Caco-2 (cell line): ENCODE results near the gene ABCA1. TPM values are rescaled to one million over a fixed set of nuclear protein-coding genes. Genes with fewer than 3 reads are reported as not detected.
"Not testable (repeated sequence)": the region's sequence is repeated elsewhere in the genome, so short reads cannot be mapped to it uniquely, and the experiment has no call there.

Experiments
- Bru-seq: library from RNA; stranded (reverse); fragments of 400-500 nt; gene quantifications from one replicate; lab custom pipeline; 2021; lab: Mats Ljungman, UMichigan
- BruChase-seq, 2 experiments: library from RNA; stranded (reverse); fragments of 400-500 nt; gene quantifications; one replicate each; lab custom pipeline; 2021; lab: Mats Ljungman, UMichigan
- BruUV-seq: library from RNA; stranded (reverse); fragments of 400-500 nt; replicated peaks from 2 replicates; lab custom pipeline; 2021; lab: Mats Ljungman, UMichigan
- CTCF ChIA-PET: fragments of 300-600 bp; sonication (Branson Sonifier 250); formaldehyde crosslinking; loops from one replicate; lab custom pipeline; 2022; ENCODE audit warnings: antibody characterized with exemption; lab: Charles Lee
- POLR2A ChIA-PET: fragments of 300-600 bp; sonication (Branson Sonifier 250); formaldehyde crosslinking; loops from one replicate; lab custom pipeline; 2022; ENCODE audit warnings: antibody characterized with exemption; lab: Charles Lee
- DNase-seq, 2 experiments: peaks; one replicate each; pipeline versions ENCODE4 v3.0.0 to v3.0.0-alpha.2; 2020 to 2022
- H3K27me3 ChIP-seq: replicated peaks from 2 replicates; pipeline ENCODE4 v1.6.0; 2011; ENCODE audit warnings: low read length; ENCODE audit not compliant: control insufficient read depth, insufficient read depth
- H3K36me3 ChIP-seq: 2 replicates; pipeline ENCODE4 v1.5.1; 2011; ENCODE audit warnings: low read length; ENCODE audit not compliant: control insufficient read depth, insufficient read depth
- H3K4me1 ChIP-seq: fragments of 250-450 bp; sonication (Bioruptor Pico); 2 replicates; pipeline ENCODE4 v1.5.1; 2020; ENCODE audit warnings: mild to moderate bottlenecking
- H3K4me3 ChIP-seq: 2 replicates; pipeline ENCODE4 v1.5.1; 2011; ENCODE audit warnings: low read depth, mild to moderate bottlenecking, control low read depth, low read length
- H3K9me3 ChIP-seq: fragments of 250-450 bp; sonication (Bioruptor Pico); 2 replicates; pipeline ENCODE4 v1.5.1; 2020; ENCODE audit warnings: mild to moderate bottlenecking, moderate library complexity
- H3K27ac Mint-ChIP-seq: one replicate; pipeline ENCODE4 v1.8.0; 2022; ENCODE audit warnings: mixed read lengths; ENCODE audit not compliant: unreplicated experiment
- H3K27me3 Mint-ChIP-seq: one replicate; pipeline ENCODE4 v1.8.0; 2022; ENCODE audit warnings: mixed read lengths; ENCODE audit not compliant: insufficient read depth, unreplicated experiment
- H3K36me3 Mint-ChIP-seq: one replicate; pipeline ENCODE4 v1.8.0; 2022; ENCODE audit warnings: mild to moderate bottlenecking, mixed read lengths; ENCODE audit not compliant: insufficient read depth, unreplicated experiment
- H3K4me1 Mint-ChIP-seq: one replicate; pipeline ENCODE4 v1.8.0; 2022; ENCODE audit warnings: low read depth, mixed read lengths; ENCODE audit not compliant: unreplicated experiment
- H3K4me3 Mint-ChIP-seq: one replicate; pipeline ENCODE4 v1.8.0; 2022; ENCODE audit warnings: mild to moderate bottlenecking, moderate library complexity, mixed read lengths; ENCODE audit not compliant: unreplicated experiment
- H3K9me3 Mint-ChIP-seq: one replicate; pipeline ENCODE4 v1.8.0; 2022; ENCODE audit warnings: mixed read lengths; ENCODE audit not compliant: unreplicated experiment
- CTCF ChIP-seq, 2 experiments: fragments of 200-600 bp in 1 of 2; IDR thresholded peaks; 1 replicate in 1 of 2; 2 replicates in 1 of 2; pipeline versions ENCODE4 v1.5.1 to v1.8.0; 2011 to 2022; ENCODE audit warnings: antibody characterized with exemption in 1 of 2, control low read depth in 1 of 2, inconsistent platforms in 1 of 2, low read depth in 1 of 2, low read length in 1 of 2, mild to moderate bottlenecking in 1 of 2, moderate library complexity in 1 of 2; ENCODE audit not compliant: insufficient read depth in 1 of 2, severe bottlenecking in 1 of 2, unreplicated experiment in 1 of 2
- intact Hi-C: fragments of 100-400 bp; cut with micrococcal nuclease; formaldehyde crosslinking; loops from one replicate; pipeline ENCODE4 v1.10.0; 2022; ENCODE audit not compliant: unreplicated experiment
- long read RNA-seq: library from polyadenylated mRNA; stranded (forward); transcript quantifications from one replicate; pipeline ENCODE4 v2.0.0, GENCODE V29; 2022
- total RNA-seq: library from RNA; stranded (reverse); gene quantifications from 2 replicates; pipeline ENCODE4 v1.2.3, GENCODE V29; 2022

Gene ABCA1
- total RNA-seq (14.0 and 20.7 TPM in 2 replicates), Bru-seq, nascent RNA (percentile 83 among the genes with signal in this experiment), BruChase-seq, experiment 1, labeled RNA remaining after a 2-hour chase (percentile 70 among the genes with signal in this experiment), BruChase-seq, experiment 2, labeled RNA remaining after a 6-hour chase (percentile 73 among the genes with signal in this experiment)
- long read RNA-seq, full-length matches to known transcripts: 1 of 4 reads
- long read RNA-seq, partial matches to known transcripts: 1 of 4 reads
- long read RNA-seq, other reads (novel, unspliced or antisense): 2 of 4 reads

GRCh38 chr9:104927912-104928740 lies at the start of gene ABCA1:
Gene ABCA1, minus strand, starts transcription at chr9:104928155. Its CDS starts 24,476 bp downstream, at chr9:104903679.
- intact Hi-C loops: loop anchor here (1.0 to 5.0 kb wide), 6 partner anchors 40 to 317 kb away; partner anchors contain the start of gene SLC44A1
- H3K27ac Mint-ChIP-seq: peak within 1 kb of the TSS; percentile 51
- H3K4me3 Mint-ChIP-seq: peak within 1 kb of the TSS; percentile 94
- no peaks in the 10 kb centered on the region for H3K9me3 ChIP-seq
- H3K4me3 ChIP-seq: peak within 1 kb of the TSS; percentile 73
- peak; percentile 80 to 85 for DNase-seq
- no peaks in the 10 kb centered on the region for H3K27me3 ChIP-seq
- TF ChIP-seq CTCF (IDR thresholded peaks at IDR 0.05; ENCODE audit: insufficient read depth in 1 of 2, low read depth in 1 of 2, low read length in 1 of 2, severe bottlenecking in 1 of 2, unreplicated experiment in 1 of 2): no peak
- H3K4me1 ChIP-seq: peaks cover 9% of the 10 kb centered on the region
- no peaks in the 10 kb centered on the region for H3K36me3 ChIP-seq
- POLR2A ChIA-PET: interaction anchor here (1.6 kb wide), 1 partner anchor 491 kb away, joined by 3 read pairs; no protein-coding TSS in a partner anchor
- H3K9me3 Mint-ChIP-seq: no peaks in the 10 kb centered on the region
- H3K36me3 Mint-ChIP-seq: peaks cover 18% of the 10 kb centered on the region
- no peaks in the 10 kb centered on the region for H3K27me3 Mint-ChIP-seq
- peaks cover 13% of the 10 kb centered on the region for H3K4me1 Mint-ChIP-seq
- BruUV-seq: no TSS peak
- CTCF ChIA-PET: interaction anchor here (0.6 to 2.7 kb wide), 5 partner anchors 38 to 316 kb away, joined by 3 to 10 read pairs (median 3); partner anchors contain the start of gene SLC44A1

GRCh38 chr9:104977580-104977979 lies 49.6 kb upstream of the ABCA1 start:
- Histone ChIP-seq H3K4me3 (no peak overlapping the region), H3K36me3 (no peaks in the 10 kb centered on the region), H3K27me3 (no peaks in the 10 kb centered on the region), H3K4me1 (peaks cover 29% of the 10 kb centered on the region), H3K9me3 (no peaks in the 10 kb centered on the region)
- peaks cover 7% of the 10 kb centered on the region for H3K9me3 Mint-ChIP-seq
- H3K27ac Mint-ChIP-seq: no peak overlapping the region
- BruUV-seq: no TSS peak
- intact Hi-C loops: no loop called here
- peak in 1 of 2 experiments; percentile 48 for DNase-seq
- no peaks in the 10 kb centered on the region for H3K27me3 Mint-ChIP-seq
- no peaks in the 10 kb centered on the region for H3K36me3 Mint-ChIP-seq
- ChIA-PET CTCF (interaction anchor here (0.6 kb wide), 1 partner anchor 10 kb away, joined by 6 read pairs; no protein-coding TSS in a partner anchor), POLR2A (no interaction called here)
- TF ChIP-seq CTCF (IDR thresholded peaks at IDR 0.05; ENCODE audit: insufficient read depth in 1 of 2, low read depth in 1 of 2, low read length in 1 of 2, severe bottlenecking in 1 of 2, unreplicated experiment in 1 of 2): no peak
- H3K4me1 Mint-ChIP-seq: peaks cover 35% of the 10 kb centered on the region
- no peak overlapping the region for H3K4me3 Mint-ChIP-seq

- DNase-seq: no peak
- no peaks in the 10 kb centered on the region for H3K27me3 ChIP-seq
- no peak overlapping the region for H3K4me3 Mint-ChIP-seq
- ChIA-PET POLR2A (no interaction called here), CTCF (interaction anchor here (0.6 to 1.0 kb wide), 2 partner anchors 9 to 425 kb away, joined by 3 to 6 read pairs; no protein-coding TSS in a partner anchor)
- H3K9me3 Mint-ChIP-seq: peaks cover 7% of the 10 kb centered on the region
- peaks cover 39% of the 10 kb centered on the region for H3K4me1 Mint-ChIP-seq
- intact Hi-C loops: no loop called here
- BruUV-seq: no TSS peak
- H3K36me3 Mint-ChIP-seq: no peaks in the 10 kb centered on the region
- TF ChIP-seq CTCF (IDR thresholded peaks at IDR 0.05; ENCODE audit: insufficient read depth in 1 of 2, low read depth in 1 of 2, low read length in 1 of 2, severe bottlenecking in 1 of 2, unreplicated experiment in 1 of 2): no peak
- H3K27ac Mint-ChIP-seq: no peak overlapping the region
- H3K9me3 ChIP-seq: no peaks in the 10 kb centered on the region
- H3K4me3 ChIP-seq: no peak overlapping the region
- H3K36me3 ChIP-seq: no peaks in the 10 kb centered on the region
- H3K27me3 Mint-ChIP-seq: no peaks in the 10 kb centered on the region
- peaks cover 33% of the 10 kb centered on the region for H3K4me1 ChIP-seq
Observed at GRCh38 chr9:104977168-104977567, 49.2 kb upstream of the ABCA1 start.

- H3K27me3 Mint-ChIP-seq, DNase-seq, H3K9me3 Mint-ChIP-seq, POLR2A ChIA-PET, intact Hi-C loops, H3K36me3 ChIP-seq, H3K27me3 ChIP-seq, H3K4me3 Mint-ChIP-seq, BruUV-seq, H3K4me3 ChIP-seq, H3K27ac Mint-ChIP-seq, H3K36me3 Mint-ChIP-seq, H3K9me3 ChIP-seq: not testable (repeated sequence)
- H3K4me1 Mint-ChIP-seq: peaks cover 44% of the 10 kb centered on the region
- peaks cover 41% of the 10 kb centered on the region for H3K4me1 ChIP-seq
- CTCF ChIA-PET: interaction anchor here (1.0 kb wide), 1 partner anchor 426 kb away, joined by 3 read pairs; no protein-coding TSS in a partner anchor
Observed at GRCh38 chr9:104975966-104976595, 48.1 kb upstream of the ABCA1 start.
